ENCODE results near the gene AQP5. TPM values are rescaled to one million over a fixed set of nuclear protein-coding genes. Genes with fewer than 3 reads are reported as not detected.

AQP5 gene
- total RNA-seq, 1 donor from 2014 or later: not detected

DNA sequence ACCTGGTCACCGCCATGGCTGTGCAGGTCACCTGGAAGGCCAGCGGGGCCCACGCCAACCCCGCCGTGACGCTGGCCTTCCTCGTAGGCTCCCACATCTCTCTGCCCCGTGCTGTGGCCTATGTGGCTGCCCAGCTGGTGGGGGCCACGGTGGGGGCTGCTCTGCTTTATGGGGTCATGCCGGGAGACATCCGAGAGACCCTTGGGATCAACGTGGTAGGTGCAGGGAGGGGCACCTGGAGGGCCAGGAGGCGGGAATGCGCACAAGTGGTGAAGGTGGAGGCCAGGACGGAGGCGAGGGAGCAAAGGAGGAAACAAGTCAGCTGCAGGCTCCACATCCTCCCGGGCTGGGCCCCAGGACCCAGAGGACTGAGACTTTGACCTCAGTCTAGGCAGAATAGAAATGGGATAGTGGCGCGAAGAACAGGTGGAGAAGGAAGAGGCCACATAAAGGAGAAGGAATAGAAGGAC is 11.7 kb downstream of the AQP5 start:
- Mint-ChIP-seq H3K9me3 (ENCODE audit: unreplicated experiment) (peaks cover 5% of the 10 kb centered on the region), H3K4me1 (ENCODE audit: low read depth, unreplicated experiment) (peaks cover 22% of the 10 kb centered on the region), H3K27ac (ENCODE audit: unreplicated experiment) (no peak overlapping the region), H3K4me3 (ENCODE audit: unreplicated experiment) (peak overlapping the region; percentile 49), H3K27me3 (ENCODE audit: unreplicated experiment) (peaks cover 2% of the 10 kb centered on the region), H3K36me3 (ENCODE audit: unreplicated experiment) (no peaks in the 10 kb centered on the region)
- DNase-seq: no peak
- TF ChIP-seq, protein P1, sequence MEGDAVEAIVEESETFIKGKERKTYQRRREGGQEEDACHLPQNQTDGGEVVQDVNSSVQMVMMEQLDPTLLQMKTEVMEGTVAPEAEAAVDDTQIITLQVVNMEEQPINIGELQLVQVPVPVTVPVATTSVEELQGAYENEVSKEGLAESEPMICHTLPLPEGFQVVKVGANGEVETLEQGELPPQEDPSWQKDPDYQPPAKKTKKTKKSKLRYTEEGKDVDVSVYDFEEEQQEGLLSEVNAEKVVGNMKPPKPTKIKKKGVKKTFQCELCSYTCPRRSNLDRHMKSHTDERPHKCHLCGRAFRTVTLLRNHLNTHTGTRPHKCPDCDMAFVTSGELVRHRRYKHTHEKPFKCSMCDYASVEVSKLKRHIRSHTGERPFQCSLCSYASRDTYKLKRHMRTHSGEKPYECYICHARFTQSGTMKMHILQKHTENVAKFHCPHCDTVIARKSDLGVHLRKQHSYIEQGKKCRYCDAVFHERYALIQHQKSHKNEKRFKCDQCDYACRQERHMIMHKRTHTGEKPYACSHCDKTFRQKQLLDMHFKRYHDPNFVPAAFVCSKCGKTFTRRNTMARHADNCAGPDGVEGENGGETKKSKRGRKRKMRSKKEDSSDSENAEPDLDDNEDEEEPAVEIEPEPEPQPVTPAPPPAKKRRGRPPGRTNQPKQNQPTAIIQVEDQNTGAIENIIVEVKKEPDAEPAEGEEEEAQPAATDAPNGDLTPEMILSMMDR (IDR thresholded peaks at IDR 0.05; ENCODE audit: partially characterized antibody, unreplicated experiment): no peak

DNA sequence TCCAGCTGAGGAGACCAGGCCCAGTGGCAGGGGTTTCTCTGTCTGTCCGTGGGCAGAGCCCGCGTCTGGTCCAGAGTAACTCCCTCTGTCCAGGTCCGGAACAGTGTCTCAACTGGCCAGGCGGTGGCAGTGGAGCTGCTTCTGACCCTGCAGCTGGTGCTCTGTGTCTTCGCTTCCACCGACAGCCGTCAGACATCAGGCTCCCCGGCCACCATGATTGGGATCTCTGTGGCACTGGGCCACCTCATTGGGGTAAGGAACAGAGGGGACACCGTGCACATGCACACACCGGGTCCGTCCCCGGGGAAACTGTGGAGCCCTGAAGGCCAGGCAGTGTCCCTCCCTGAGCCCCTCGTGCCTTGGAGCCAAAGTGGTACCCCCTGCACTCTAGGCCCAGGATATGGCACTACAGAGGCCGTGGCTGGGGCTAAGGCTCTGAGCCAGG is 12.6 kb downstream of the AQP5 start:
- peaks cover 6% of the 10 kb centered on the region for H3K27me3 Mint-ChIP-seq (ENCODE audit: unreplicated experiment)
- peaks cover 7% of the 10 kb centered on the region for H3K9me3 Mint-ChIP-seq (ENCODE audit: unreplicated experiment)
- DNase-seq: peak; percentile 77
- no peaks in the 10 kb centered on the region for H3K36me3 Mint-ChIP-seq (ENCODE audit: unreplicated experiment)
- peaks cover 28% of the 10 kb centered on the region for H3K4me1 Mint-ChIP-seq (ENCODE audit: low read depth, unreplicated experiment)
- TF ChIP-seq, protein P1 (IDR thresholded peaks at IDR 0.05; ENCODE audit: partially characterized antibody, unreplicated experiment): peak; percentile 36
- no peak overlapping the region for H3K27ac Mint-ChIP-seq (ENCODE audit: unreplicated experiment)
- H3K4me3 Mint-ChIP-seq (ENCODE audit: unreplicated experiment): no peak overlapping the region

DNA sequence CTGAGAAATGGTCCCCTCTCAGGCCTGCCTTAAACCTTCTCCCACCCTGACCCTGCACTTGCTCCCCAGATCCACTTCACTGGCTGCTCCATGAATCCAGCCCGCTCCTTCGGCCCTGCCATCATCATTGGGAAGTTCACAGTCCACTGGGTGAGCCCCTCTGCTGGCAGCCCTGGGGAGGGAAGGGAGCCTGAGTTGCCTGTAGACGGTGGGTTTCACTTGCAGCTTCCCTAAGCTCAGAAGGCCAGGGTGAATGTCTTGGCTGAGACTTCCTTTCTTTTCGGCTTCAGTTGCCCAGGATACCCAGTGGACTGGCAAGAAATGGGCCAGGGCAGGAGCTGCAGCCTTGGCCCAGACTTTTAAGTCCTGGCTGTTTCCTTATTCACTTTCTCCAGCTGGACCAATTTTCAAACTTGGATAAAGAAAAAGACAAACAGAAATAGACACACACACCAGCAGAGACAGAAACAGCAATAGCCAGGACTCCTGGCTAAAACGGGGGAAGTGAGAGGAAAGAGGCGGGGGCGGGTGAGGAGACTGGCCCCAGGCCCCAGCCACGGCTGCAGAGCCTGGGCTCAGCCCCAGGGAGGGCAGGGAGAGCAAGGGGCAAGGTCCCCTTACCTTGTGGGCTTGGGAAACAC is 13.1 kb downstream of the AQP5 start:
- DNase-seq: no peak
- Mint-ChIP-seq H3K27ac (ENCODE audit: unreplicated experiment) (no peak overlapping the region), H3K4me3 (ENCODE audit: unreplicated experiment) (no peak overlapping the region), H3K4me1 (ENCODE audit: low read depth, unreplicated experiment) (peaks cover 33% of the 10 kb centered on the region), H3K36me3 (ENCODE audit: unreplicated experiment) (no peaks in the 10 kb centered on the region), H3K27me3 (ENCODE audit: unreplicated experiment) (peaks cover 10% of the 10 kb centered on the region), H3K9me3 (ENCODE audit: unreplicated experiment) (peaks cover 7% of the 10 kb centered on the region)
- TF ChIP-seq, protein P1 (IDR thresholded peaks at IDR 0.05; ENCODE audit: partially characterized antibody, unreplicated experiment): no peak

DNA sequence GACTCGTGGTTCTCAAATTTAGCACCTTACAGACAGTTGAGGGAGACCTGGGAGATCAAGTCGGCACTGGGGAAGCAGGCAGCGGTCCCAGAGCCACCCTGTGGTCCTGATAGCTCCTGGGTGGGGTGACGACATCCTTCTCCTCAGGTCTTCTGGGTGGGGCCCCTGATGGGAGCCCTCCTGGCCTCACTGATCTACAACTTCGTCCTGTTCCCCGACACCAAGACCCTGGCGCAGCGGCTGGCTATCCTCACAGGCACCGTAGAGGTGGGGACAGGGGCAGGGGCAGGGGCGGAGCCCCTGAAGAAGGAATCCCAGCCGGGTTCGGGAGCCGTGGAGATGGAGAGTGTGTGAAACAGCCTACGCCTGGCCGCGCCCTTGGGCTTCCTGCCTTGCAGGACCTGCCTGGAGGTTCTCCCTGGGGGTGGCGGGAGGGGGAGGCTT is 13.7 kb downstream of the AQP5 start:
- Mint-ChIP-seq H3K4me1 (ENCODE audit: low read depth, unreplicated experiment) (peaks cover 37% of the 10 kb centered on the region), H3K4me3 (ENCODE audit: unreplicated experiment) (no peak overlapping the region), H3K27me3 (ENCODE audit: unreplicated experiment) (peaks cover 12% of the 10 kb centered on the region), H3K36me3 (ENCODE audit: unreplicated experiment) (no peaks in the 10 kb centered on the region), H3K27ac (ENCODE audit: unreplicated experiment) (no peak overlapping the region), H3K9me3 (ENCODE audit: unreplicated experiment) (peaks cover 8% of the 10 kb centered on the region)
- TF ChIP-seq, protein P1 (IDR thresholded peaks at IDR 0.05; ENCODE audit: partially characterized antibody, unreplicated experiment): no peak
- DNase-seq: no peak

DNA sequence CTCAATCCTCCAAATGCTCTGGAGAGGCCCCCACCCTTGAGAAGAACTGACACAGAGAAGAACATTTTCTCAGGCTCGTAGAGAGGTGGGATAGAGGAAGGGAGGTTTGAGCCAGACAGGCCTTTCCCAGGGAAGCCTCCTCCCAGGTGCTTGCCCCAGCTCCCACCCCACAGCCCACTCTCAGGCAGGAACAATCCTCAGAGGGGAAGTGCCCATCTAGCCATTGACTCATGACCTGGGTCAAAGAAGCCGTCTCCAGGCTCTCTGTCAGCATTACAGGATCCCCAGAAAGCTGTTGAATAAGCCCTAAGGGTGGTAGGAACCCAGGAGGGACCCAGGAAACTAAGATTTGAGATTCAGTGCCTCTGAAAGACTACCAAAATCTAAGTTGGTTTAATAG is 14.9 kb downstream of the AQP5 start:
- Mint-ChIP-seq H3K9me3 (ENCODE audit: unreplicated experiment) (peaks cover 9% of the 10 kb centered on the region), H3K4me3 (ENCODE audit: unreplicated experiment) (no peak overlapping the region), H3K4me1 (ENCODE audit: low read depth, unreplicated experiment) (peaks cover 44% of the 10 kb centered on the region), H3K27ac (ENCODE audit: unreplicated experiment) (no peak overlapping the region), H3K27me3 (ENCODE audit: unreplicated experiment) (peaks cover 12% of the 10 kb centered on the region), H3K36me3 (ENCODE audit: unreplicated experiment) (no peaks in the 10 kb centered on the region)
- TF ChIP-seq, protein P1 (IDR thresholded peaks at IDR 0.05; ENCODE audit: partially characterized antibody, unreplicated experiment): no peak
- DNase-seq: no peak
